Cardiac ventricle fibroblast (primary cell): ENCODE measurements around the gene CHRNB4. TPM values are rescaled to one million over a fixed set of nuclear protein-coding genes. Genes with fewer than 3 reads are reported as not detected.

Experiments
- total RNA-seq: library from RNA; depleted of rRNA; stranded (reverse); fragments of >200 nt; gene quantifications from 2 replicates; pipeline ENCODE4 v1.2.3, GENCODE V29; 2015

The CHRNB4 gene, protein sequence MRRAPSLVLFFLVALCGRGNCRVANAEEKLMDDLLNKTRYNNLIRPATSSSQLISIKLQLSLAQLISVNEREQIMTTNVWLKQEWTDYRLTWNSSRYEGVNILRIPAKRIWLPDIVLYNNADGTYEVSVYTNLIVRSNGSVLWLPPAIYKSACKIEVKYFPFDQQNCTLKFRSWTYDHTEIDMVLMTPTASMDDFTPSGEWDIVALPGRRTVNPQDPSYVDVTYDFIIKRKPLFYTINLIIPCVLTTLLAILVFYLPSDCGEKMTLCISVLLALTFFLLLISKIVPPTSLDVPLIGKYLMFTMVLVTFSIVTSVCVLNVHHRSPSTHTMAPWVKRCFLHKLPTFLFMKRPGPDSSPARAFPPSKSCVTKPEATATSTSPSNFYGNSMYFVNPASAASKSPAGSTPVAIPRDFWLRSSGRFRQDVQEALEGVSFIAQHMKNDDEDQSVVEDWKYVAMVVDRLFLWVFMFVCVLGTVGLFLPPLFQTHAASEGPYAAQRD
- total RNA-seq, result not detected in 2 replicates

GRCh38 chr15:78641102-78641748, at the start of gene CHRNB4:
CHRNB4 (minus strand) TSS chr15:78641210; CDS start chr15:78641133, 77 bp downstream.

GRCh38 chr15:78620527-78621421, 20.2 kb downstream of the CHRNB4 start, which contains the start of gene CHRNA3:
CHRNA3 (minus strand) TSS chr15:78620996; CDS start chr15:78620794, 202 bp downstream.

Other genes starting within 250 kb of the CHRNB4 start
- gene IREB2, start 203.0 kb downstream of the CHRNB4 start, total RNA-seq, result 19.6 and 42.6 TPM in 2 replicates
- gene HYKK, start 133.6 kb downstream of the CHRNB4 start, total RNA-seq, result 4.0 and 8.0 TPM in 2 replicates
- gene PSMA4, start 100.8 kb downstream of the CHRNB4 start, total RNA-seq, result 114 and 129 TPM in 2 replicates
- gene CHRNA5, start 75.7 kb downstream of the CHRNB4 start, total RNA-seq, result 0.29 and 3.5 TPM in 2 replicates
- not detected in 2 replicates for gene CHRNA3, start 20.2 kb downstream of the CHRNB4 start, total RNA-seq
- gene ADAMTS7, start 170.3 kb upstream of the CHRNB4 start, total RNA-seq, result 12.6 and 13.6 TPM in 2 replicates
- 285 and 318 TPM in 2 replicates for gene MORF4L1, start 231.7 kb upstream of the CHRNB4 start, total RNA-seq